SU-DHL-6 (cell line): ENCODE measurements around the gene RPTOR.

Experiments used
- H2AFZ ChIP-seq: fragments of 200-600 bp; sonication (generic); 2 replicates; pipeline ENCODE4 v1.6.1; 2014; ENCODE audit warnings: low read depth, mild to moderate bottlenecking, moderate library complexity, mixed read lengths, antibody characterized with exemption, low read length; ENCODE audit not compliant: severe bottlenecking
- H3F3A ChIP-seq: fragments of 200-600 bp; shearing (Covaris generic); 2 replicates; pipeline ENCODE4 v1.6.0; 2016; ENCODE audit warnings: antibody characterized with exemption, mild to moderate bottlenecking; ENCODE audit not compliant: insufficient read depth
- H3K27ac ChIP-seq: fragments of 200-600 bp; sonication (generic); 2 replicates; pipeline ENCODE4 v1.5.1; 2016; ENCODE audit warnings: low read depth, mild to moderate bottlenecking, low read length, moderate library complexity, mixed read lengths
- H3K27me3 ChIP-seq: fragments of 200-600 bp; sonication (generic), shearing (Covaris generic); 2 replicates; pipeline ENCODE4 v1.6.0; 2014; ENCODE audit warnings: mild to moderate bottlenecking, low read length
- H3K36me3 ChIP-seq: fragments of 200-600 bp; sonication (generic); 2 replicates; pipeline ENCODE4 v1.6.1; 2014; ENCODE audit warnings: mild to moderate bottlenecking, low read length, mixed read lengths
- H3K4me2 ChIP-seq: fragments of 300-600, 200-600 bp; shearing (Covaris generic), sonication (generic); 2 replicates; pipeline ENCODE4 v1.6.0; 2014; ENCODE audit warnings: low read length, low read depth, mild to moderate bottlenecking; ENCODE audit not compliant: poor library complexity, severe bottlenecking
- H3K4me3 ChIP-seq: fragments of 200-600 bp; sonication (generic); 2 replicates; pipeline ENCODE4 v1.5.1; 2014; ENCODE audit warnings: antibody characterized with exemption, low read length, mild to moderate bottlenecking, mixed read lengths; ENCODE audit not compliant: insufficient read depth, poor library complexity, severe bottlenecking
- H3K79me2 ChIP-seq: fragments of 200-600 bp; sonication (generic); 2 replicates; pipeline ENCODE4 v1.6.1; 2014; ENCODE audit warnings: mild to moderate bottlenecking, low read length, moderate library complexity; ENCODE audit not compliant: insufficient read depth
- H3K9ac ChIP-seq: fragments of 200-600 bp; sonication (generic); 2 replicates; pipeline ENCODE4 v1.7.0; 2014; ENCODE audit warnings: mild to moderate bottlenecking, low read length
- H3K9me2 ChIP-seq: fragments of 200-600 bp; sonication (generic); replicated peaks from 2 replicates; pipeline ENCODE4 v1.6.1; 2014; ENCODE audit warnings: low read length; ENCODE audit not compliant: insufficient read depth
- H3K9me3 ChIP-seq: fragments of 200-600 bp; sonication (generic); 2 replicates; pipeline ENCODE4 v1.6.1; 2014; ENCODE audit warnings: low read length, mixed read lengths; ENCODE audit not compliant: insufficient read depth
- H4K20me1 ChIP-seq: fragments of 200-600 bp; sonication (generic); 2 replicates; pipeline ENCODE4 v1.6.1; 2014; ENCODE audit warnings: low read depth, mild to moderate bottlenecking, antibody characterized with exemption, low read length, moderate library complexity, mixed read lengths
- CTCF ChIP-seq: fragments of 200-600 bp; sonication (generic); IDR thresholded peaks from one replicate; pipeline ENCODE4 v1.5.1; 2017; ENCODE audit warnings: antibody characterized with exemption, mild to moderate bottlenecking, low read length, moderate library complexity; ENCODE audit not compliant: insufficient read depth, poor library complexity, severe bottlenecking
- EZH2phosphoT487 ChIP-seq: fragments of 200-600 bp; sonication (generic), shearing (Covaris generic); conservative IDR thresholded peaks from 2 replicates; pipeline ENCODE4 v1.6.1; 2018; ENCODE audit warnings: mild to moderate bottlenecking, antibody characterized with exemption, low read length, moderate library complexity, mixed read lengths

The RPTOR gene

GRCh38 chr17:80498920-80499410, 45.7 kb upstream of the RPTOR start:
- Histone ChIP-seq H3K9me2 (no peaks in the 10 kb centered on the region), H2AFZ (no peak overlapping the region), H3K27me3 (no peaks in the 10 kb centered on the region), H4K20me1 (no peaks in the 10 kb centered on the region), H3K9me3 (no peaks in the 10 kb centered on the region), H3K27ac (no peak overlapping the region), H3K79me2 (no peaks in the 10 kb centered on the region), H3K9ac (no peak overlapping the region), H3K4me2 (no peak overlapping the region), H3F3A (no peaks in the 10 kb centered on the region), H3K4me3 (no peak overlapping the region), H3K36me3 (no peaks in the 10 kb centered on the region)
- TF ChIP-seq CTCF = no peak
- TF ChIP-seq EZH2phosphoT487 = no peak

GRCh38 chr17:80499560-80499959, 45.1 kb upstream of the RPTOR start:
- TF ChIP-seq CTCF (no peak), EZH2phosphoT487 (no peak)
- Histone ChIP-seq H4K20me1 (no peaks in the 10 kb centered on the region), H3K4me3 (no peak overlapping the region), H3K79me2 (no peaks in the 10 kb centered on the region), H3K4me2 (no peak overlapping the region), H3K36me3 (no peaks in the 10 kb centered on the region), H3K27me3 (no peaks in the 10 kb centered on the region), H3K9ac (no peak overlapping the region), H3K9me3 (no peaks in the 10 kb centered on the region), H3K9me2 (no peaks in the 10 kb centered on the region), H3F3A (no peaks in the 10 kb centered on the region), H2AFZ (no peak overlapping the region), H3K27ac (no peak overlapping the region)

GRCh38 chr17:80499961-80500665, 44.5 kb upstream of the RPTOR start:
- H2AFZ ChIP-seq = no peak overlapping the region
- no peaks in the 10 kb centered on the region for H4K20me1 ChIP-seq
- H3K9me2 ChIP-seq = no peaks in the 10 kb centered on the region
- no peak overlapping the region for H3K4me3 ChIP-seq
- no peaks in the 10 kb centered on the region for H3K27me3 ChIP-seq
- H3K4me2 ChIP-seq = no peak overlapping the region
- no peaks in the 10 kb centered on the region for H3K9me3 ChIP-seq
- no peak overlapping the region for H3K27ac ChIP-seq
- no peaks in the 10 kb centered on the region for H3K36me3 ChIP-seq
- no peaks in the 10 kb centered on the region for H3F3A ChIP-seq
- no peak overlapping the region for H3K9ac ChIP-seq
- no peaks in the 10 kb centered on the region for H3K79me2 ChIP-seq
- TF ChIP-seq EZH2phosphoT487 (no peak), CTCF (no peak)
